OCI-LY1 (cell line): ENCODE results near the gene ZMIZ1.

ENCODE experiments used
- EZH2 ChIP-seq: fragments of 200-600 bp; sonication (generic), shearing (Covaris generic); IDR thresholded peaks from 2 replicates; pipeline ENCODE4 v1.8.0; 2017; ENCODE audit warnings: borderline replicate concordance, mixed run types, mild to moderate bottlenecking, antibody characterized with exemption, low read length, moderate library complexity, mixed read lengths
- TF ChIP-seq, protein P1 (sequence below): fragments of 200-600 bp; sonication (generic), shearing (Covaris generic); IDR thresholded peaks from 2 replicates; pipeline ENCODE4 v1.5.1; 2017; ENCODE audit warnings: mild to moderate bottlenecking, antibody characterized with exemption, low read length, moderate library complexity, mixed read lengths

GRCh38 chr10:79320316-79320715 is 251.6 kb downstream of the ZMIZ1 start:
- TF ChIP-seq, protein P1, sequence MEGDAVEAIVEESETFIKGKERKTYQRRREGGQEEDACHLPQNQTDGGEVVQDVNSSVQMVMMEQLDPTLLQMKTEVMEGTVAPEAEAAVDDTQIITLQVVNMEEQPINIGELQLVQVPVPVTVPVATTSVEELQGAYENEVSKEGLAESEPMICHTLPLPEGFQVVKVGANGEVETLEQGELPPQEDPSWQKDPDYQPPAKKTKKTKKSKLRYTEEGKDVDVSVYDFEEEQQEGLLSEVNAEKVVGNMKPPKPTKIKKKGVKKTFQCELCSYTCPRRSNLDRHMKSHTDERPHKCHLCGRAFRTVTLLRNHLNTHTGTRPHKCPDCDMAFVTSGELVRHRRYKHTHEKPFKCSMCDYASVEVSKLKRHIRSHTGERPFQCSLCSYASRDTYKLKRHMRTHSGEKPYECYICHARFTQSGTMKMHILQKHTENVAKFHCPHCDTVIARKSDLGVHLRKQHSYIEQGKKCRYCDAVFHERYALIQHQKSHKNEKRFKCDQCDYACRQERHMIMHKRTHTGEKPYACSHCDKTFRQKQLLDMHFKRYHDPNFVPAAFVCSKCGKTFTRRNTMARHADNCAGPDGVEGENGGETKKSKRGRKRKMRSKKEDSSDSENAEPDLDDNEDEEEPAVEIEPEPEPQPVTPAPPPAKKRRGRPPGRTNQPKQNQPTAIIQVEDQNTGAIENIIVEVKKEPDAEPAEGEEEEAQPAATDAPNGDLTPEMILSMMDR: no peak
- no peak for TF ChIP-seq EZH2
